Stimulated activated CD4-positive, alpha-beta T cell treated with anti-CD3 and anti-CD28 coated beads, Interleukin-1b, Interleukin-23, amount 100 ng/mL, for 1 hour (primary cell): ENCODE measurements around the gene SLC39A2.
"Not testable (repeated sequence)": the region's sequence is repeated elsewhere in the genome, so short reads cannot be mapped to it uniquely, and the experiment has no call there.

Experiments used
- DNase-seq, 2 donors: peaks; one replicate each; pipeline ENCODE4 v3.0.0-alpha.2; 2020; ENCODE audit warnings: low read depth in 2 of 2

Gene SLC39A2

DNA sequence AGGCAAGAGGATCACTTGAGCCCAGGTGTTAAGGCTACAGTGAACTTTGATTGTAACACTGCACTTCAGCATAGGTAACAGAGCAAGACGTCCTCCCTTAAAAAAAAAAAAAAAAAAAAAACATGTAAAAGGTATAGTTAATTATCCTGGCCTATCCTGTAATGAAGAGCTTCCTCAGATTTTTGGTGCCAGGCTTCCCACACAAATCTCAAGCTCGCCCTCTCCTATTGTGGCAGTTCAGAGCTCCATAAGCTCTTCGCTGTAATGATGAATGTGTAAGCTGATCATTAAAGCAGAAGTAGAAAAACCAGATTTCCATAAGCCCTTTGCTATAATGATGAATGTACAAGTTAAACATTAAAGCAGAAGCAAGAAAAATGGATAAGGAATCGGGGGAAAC lies 2.0 kb upstream of the SLC39A2 start:
- DNase-seq = no peak

DNA sequence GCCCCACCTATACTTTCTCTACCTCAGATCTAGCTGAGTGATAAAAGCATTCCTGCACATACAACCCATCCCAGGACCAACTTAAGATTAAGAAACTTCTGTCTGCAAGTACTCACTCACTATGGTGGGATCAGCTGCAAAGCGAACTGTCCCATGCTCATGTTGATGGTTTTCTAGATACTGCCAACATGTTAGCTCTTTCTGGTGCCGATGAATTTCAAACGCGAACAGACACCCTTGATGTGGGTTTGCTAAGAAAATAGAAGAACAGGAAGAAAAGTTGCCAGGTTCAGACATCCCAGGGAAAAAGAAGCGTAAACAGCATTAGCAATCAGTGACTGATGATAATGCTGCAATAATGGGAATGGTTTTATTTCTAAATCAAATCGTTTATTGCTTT lies 1.5 kb upstream of the SLC39A2 start:
- no peak for DNase-seq

GRCh38 chr14:20998139-20998538 lies 954 bp upstream of the SLC39A2 start:
- DNase-seq = no peak

DNA sequence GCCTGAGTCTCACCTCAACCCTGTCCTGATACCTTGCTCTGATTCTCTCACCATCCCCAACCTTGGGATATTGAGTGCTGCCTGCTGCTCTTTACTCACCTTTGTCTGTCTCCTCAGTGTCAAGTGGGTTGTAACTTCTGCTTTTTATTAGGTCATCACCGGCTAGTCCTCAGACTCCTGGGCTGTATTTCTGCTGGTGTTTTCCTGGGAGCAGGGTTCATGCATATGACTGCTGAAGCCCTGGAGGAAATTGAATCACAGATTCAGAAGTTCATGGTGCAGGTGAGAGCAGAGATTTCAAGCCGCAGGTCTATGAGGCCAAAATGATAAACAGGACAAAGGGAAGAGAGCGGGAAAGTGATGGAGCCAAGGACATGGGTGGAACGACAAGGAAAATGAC lies 498 bp downstream of the SLC39A2 start:
- DNase-seq = no peak

- DNase-seq = no peak
Measured at GRCh38 chr14:21001218-21001617, 2.1 kb downstream of the SLC39A2 start.

DNA sequence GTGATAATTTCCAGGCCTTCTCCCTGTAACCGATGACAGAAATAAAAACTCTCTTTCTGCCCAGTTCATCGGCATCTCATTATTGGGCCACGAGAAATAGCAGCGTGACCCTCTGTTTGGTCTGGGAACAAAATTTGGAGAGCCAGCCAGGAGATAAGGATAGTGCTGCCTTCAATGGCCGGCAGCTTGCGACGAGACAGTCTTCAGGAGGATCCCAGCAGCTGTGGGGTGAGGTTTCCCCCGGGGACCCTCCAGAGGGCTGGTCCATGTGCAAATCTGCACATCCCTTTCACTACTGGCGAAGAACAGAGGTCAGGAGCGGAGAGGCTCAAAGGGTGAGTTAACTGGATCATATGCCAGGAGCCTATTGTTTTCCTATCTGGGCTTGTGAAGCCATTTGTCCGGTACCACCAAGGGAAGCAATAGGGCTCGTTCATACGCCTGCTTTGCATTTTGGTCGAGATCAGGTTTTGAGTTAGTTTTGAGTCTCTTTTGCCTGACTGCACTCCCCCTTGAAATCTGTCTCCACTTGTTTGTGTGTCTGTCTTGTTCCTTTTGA lies 4.8 kb downstream of the SLC39A2 start:
- no peak for DNase-seq

- not testable (repeated sequence) for DNase-seq
Measured at GRCh38 chr14:21009721-21010120, 10.6 kb downstream of the SLC39A2 start.

DNA sequence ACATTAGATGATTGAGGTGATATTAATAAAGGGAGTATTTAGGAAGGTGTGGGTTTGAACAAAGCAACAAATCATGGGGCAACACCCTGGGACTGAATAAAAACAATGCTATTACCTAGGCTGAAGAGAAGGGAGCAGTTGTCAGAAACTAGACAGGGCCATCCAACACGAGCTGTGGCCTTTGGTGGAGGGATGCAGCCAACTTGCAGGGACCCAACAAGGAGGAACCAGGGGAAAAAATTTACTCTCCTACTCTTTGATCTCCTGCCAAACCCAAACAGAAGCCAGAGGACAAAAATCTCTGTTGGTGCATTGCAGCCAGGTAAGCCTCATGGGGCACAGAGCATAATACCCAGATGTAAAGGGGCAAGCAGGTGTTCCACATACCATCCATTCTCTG lies 12.0 kb downstream of the SLC39A2 start:
- no peak for DNase-seq

DNA sequence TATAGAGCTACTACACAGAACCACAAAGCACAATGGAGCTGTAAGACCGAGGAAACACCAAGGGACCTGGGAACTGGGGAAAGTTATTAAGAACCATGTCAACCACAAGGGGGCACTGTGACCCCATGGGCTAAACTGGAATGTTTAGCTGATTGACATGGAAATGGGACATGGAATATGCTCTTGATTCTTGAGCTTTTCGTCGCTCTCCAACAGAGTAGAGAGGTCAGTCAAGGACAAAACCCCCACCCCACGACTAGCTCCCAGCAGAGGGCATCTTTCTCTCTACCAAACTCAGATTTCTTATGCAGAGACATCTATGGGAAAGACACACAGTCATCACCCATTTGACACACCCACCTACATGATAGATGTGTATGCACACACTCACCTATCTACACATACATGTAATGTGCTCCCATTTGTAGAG lies 15.7 kb downstream of the SLC39A2 start:
- peak; percentile 61 to 70 for DNase-seq

DNA sequence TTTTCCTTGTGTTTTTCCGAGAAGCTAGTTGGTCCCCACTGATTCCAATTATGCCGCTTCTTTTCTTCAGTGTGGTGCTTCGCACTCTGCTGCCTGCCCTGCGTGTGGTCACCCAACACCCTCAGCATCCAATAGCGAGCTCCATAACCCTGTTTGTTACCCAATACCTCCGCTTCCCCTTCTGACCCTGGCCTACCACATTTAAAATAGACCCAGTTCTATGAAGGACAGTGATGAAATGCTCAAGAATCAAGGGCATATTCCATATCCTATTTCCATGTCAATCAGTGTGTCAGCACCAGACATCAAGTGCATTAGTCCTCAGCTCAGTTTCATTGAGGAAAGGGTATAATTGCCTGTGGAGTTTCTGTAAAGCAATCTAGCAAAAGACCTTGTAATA lies 16.2 kb downstream of the SLC39A2 start:
- DNase-seq = no peak

GRCh38 chr14:21016413-21017190 lies 17.5 kb downstream of the SLC39A2 start:
- no peak for DNase-seq

DNA sequence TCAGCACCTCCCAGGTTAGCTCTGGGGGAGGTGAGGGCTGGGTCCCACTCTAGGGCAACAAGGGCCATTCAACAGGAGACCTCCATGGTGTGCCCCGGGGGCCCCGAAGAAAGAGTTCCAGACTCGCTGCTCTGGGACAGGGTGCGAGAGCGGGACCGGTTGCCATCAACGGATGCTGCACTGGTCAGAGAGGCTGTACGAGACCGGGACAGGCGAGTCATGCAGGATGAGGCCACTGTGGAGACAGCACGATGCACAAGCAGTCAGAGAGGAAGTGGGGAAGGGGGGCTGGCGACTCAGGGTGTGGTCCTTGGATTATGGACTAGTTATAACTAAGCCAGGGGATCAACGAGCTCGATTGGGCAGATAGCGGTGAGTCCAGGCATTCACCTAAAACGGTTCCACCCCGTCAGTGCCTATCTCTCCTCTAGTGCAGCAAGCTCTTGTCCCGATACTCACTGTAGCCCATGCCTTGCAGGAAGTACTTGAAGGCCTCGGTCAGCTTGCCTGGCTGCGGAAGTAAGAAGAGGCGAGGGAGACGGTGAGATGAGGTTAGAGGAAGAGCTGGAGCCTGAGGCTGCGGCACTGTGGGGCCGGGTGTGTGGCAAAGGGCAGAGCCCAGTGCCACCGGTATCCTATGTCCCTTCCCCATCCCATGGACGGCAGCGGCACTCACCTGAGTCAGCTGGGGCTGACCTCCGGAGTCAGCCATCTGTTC lies 18.6 kb downstream of the SLC39A2 start:
- DNase-seq = no peak

DNA sequence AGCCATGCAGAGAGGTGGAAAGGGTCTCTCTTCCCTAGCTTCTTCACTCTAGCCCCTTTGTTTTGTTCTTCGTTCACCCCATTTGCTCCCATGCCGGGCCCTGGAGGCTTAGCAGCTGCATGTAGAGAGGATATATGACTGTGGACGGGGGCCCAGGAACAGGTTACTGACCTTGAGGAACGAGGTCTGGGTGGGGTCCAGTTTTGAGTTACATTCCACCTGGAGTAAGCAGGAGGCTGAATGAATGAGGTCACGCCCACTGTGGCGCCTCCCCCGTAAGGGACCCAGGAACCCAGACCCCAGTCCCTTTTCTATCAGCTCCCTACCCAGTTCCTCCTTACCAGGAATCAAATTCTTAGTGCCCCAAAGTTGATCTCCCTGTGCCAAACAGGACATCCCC lies 19.2 kb downstream of the SLC39A2 start:
- no peak for DNase-seq

DNA sequence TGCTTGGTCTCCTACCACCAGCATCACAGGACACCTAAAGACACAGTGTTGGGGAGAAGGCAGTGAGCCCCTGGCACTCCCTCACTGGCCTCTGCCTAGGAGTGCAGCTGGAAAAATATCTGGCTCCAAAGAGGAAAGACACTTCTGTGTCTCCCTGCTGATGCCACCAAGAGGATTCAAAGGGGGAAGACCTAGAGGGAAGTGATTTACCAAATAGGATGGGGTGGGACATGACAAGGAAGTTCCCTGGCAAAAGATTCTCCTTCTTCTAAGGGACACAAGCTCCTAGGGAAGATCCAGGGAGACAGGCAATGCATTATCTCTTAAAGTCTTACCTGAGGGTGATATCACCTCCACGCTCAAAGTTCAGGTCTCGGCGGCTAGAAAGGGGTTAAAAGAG lies 19.7 kb downstream of the SLC39A2 start:
- DNase-seq = no peak

GRCh38 chr14:21019366-21019765 lies 20.3 kb downstream of the SLC39A2 start:
- no peak for DNase-seq

DNA sequence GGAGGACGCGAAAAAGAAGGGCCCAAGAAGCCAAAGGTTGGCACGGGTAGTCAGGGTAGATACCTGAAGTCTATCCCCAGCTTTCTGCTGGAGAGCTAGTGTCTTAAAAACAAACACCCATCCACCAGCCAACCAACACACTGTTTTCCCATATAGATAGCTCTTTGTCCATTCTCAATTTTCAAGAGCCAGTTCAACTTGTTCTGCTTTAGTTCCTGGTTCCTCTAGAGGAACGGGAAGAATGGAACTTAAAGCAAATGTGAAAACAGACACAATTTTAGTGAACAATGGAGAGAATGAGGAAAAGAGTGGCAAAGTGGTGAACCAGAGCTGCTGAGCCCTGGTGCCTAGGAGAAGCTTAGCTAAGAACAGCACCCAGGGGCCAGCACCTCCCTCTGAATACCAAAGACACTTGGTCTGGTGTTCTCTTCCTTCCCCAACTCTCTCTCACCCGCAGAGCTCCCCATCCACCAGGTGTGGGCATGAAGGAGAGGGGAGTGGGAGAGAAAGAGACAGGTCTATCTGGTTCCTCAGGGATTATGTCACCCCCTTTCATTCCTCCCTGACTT lies 22.0 kb downstream of the SLC39A2 start:
- DNase-seq = no peak

DNA sequence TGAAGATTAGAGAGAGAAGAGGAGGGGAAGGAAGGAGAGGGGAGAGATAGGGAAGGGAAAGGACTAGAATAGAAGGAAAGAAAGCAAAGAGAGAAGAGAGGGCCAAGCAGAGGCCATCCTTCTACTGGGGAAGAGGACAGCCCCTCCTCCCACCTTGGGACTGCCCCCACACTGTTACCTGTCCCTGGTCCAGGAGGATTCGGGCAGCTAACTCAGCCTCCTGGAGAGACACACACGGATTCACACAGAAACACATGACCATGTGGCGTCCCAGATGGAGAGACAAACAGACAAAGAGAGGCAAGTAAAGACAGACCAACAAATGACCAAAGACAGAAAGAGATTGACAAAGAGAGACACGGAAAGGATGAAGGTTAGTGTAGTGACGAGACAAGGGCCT lies 23.6 kb downstream of the SLC39A2 start:
- DNase-seq = no peak

DNA sequence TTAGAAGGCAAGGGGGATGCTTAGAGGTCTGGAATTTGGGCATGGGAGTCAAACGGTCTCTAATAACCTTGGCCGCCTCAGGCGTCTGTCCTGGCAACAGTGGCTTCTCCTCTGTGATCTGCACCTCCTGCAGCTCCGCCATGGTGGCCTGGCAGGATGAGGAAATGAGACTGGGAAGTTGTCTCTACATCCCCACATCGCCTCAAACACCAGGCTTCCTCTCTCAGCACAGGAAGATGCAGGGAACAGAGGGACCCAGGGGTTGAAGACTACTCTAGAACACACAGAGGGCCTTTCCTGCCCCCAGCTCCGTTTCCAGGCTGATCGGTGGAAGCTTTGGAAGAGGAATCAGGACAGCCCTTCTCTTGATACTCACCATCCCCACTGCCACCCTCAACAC lies 24.1 kb downstream of the SLC39A2 start:
- no peak for DNase-seq

- DNase-seq = no peak
Measured at GRCh38 chr14:21023817-21024584, 24.9 kb downstream of the SLC39A2 start.

DNA sequence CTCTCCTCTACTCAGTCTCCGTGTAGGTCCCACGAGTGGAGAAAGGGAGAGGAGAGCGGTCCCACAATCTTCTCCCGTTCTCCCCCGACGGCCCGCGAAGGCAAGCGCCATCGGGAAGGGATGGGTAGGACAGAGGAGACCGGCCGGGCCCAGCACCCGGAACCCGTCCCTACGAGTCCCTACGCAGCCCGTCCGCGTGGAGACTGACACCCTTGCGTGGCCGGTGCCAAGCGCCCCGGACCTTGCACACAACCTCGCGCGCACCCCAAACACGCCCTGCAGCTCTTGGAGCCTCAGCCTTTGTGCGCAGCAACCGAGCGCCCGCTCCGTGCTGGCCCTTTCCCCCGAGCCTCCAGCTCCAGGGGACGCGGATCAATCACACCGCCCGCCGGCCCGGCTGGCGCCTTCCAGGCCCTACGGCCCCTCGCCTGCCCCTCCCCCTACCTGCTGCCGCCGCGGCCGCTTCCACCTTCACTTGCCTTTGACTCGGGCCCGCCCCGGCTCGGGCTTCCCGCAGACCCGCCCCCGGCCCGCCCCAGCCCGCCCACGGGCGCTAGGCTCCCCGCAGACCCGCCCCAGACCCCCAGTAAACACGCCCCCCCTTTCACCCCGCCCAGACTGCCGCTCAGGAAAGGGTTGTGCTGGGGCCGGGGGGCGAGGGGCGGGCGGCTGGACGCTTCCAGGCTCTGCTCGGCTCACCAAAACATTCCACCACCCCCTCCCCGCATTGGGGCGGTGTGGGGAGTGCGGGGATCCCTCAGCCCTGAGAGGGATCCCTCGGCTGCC lies 25.7 kb downstream of the SLC39A2 start, which contains the start of gene NDRG2:
Gene NDRG2 (minus strand): TSS at position 477 of the 786 bp plus-strand sequence. CDS start 1,746 bp downstream, outside the sequence.
- peak; percentile 42 to 51 for DNase-seq
